ENCODE measurements around the gene DCLK2.

The DCLK2 gene

GRCh38 chr4:150089732-150090131 lies 11.5 kb downstream of the DCLK2 start:
- no peak for TF ChIP-seq FOXA1 (IDR thresholded peaks at IDR 0.05)
- no peak for TF ChIP-seq LEF1 (IDR thresholded peaks at IDR 0.05; ENCODE audit: borderline replicate concordance)
- no peak for TF ChIP-seq FOXM1 (IDR thresholded peaks at IDR 0.05; ENCODE audit: borderline replicate concordance)
- no peak for TF ChIP-seq ZNF384 (IDR thresholded peaks at IDR 0.05)
- TF ChIP-seq SUZ12 (IDR thresholded peaks at IDR 0.05), result no peak
- TF ChIP-seq TARDBP (IDR thresholded peaks at IDR 0.05), result no peak
- no peak for TF ChIP-seq SP1 (IDR thresholded peaks at IDR 0.05)
- TF ChIP-seq BHLHE40 (IDR thresholded peaks at IDR 0.05; ENCODE audit: borderline replicate concordance), result no peak
- POLR2A ChIA-PET, result no interaction called here
- CTCF ChIA-PET, result no interaction called here
- DNase-seq (ENCODE audit: extremely low spot score), result no peak

- ChIA-PET POLR2A (no interaction called here), CTCF (interaction anchor here (0.7 kb wide), 1 partner anchor 210 kb away, joined by 3 read pairs; no protein-coding TSS in a partner anchor)
- TF ChIP-seq FOXA1 (IDR thresholded peaks at IDR 0.05), result no peak
- no peak for TF ChIP-seq SUZ12 (IDR thresholded peaks at IDR 0.05)
- no peak for TF ChIP-seq CTBP1 (IDR thresholded peaks at IDR 0.05; ENCODE audit: borderline replicate concordance)
- no peak for TF ChIP-seq HDGF (IDR thresholded peaks at IDR 0.05; ENCODE audit: borderline replicate concordance)
- no peak for TF ChIP-seq NFRKB (IDR thresholded peaks at IDR 0.05)
- TF ChIP-seq ZNF384 (IDR thresholded peaks at IDR 0.05), result no peak
- no peak for TF ChIP-seq L3MBTL2 (conservative IDR thresholded peaks at IDR 0.05)
- TF ChIP-seq TARDBP (IDR thresholded peaks at IDR 0.05), result no peak
- no peak for TF ChIP-seq FOXK2 (IDR thresholded peaks at IDR 0.05)
- TF ChIP-seq ARNT (IDR thresholded peaks at IDR 0.05), result no peak
- no peak for TF ChIP-seq SP1 (IDR thresholded peaks at IDR 0.05)
- TF ChIP-seq ELF4 (IDR thresholded peaks at IDR 0.05), result no peak
- no peak for TF ChIP-seq PKNOX1 (IDR thresholded peaks at IDR 0.05)
- TF ChIP-seq FOXM1 (IDR thresholded peaks at IDR 0.05; ENCODE audit: borderline replicate concordance), result no peak
- DNase-seq (ENCODE audit: extremely low spot score), result no peak
Measured at GRCh38 chr4:150090836-150091235, 12.6 kb downstream of the DCLK2 start.

GRCh38 chr4:150094676-150095075 lies 16.4 kb downstream of the DCLK2 start:
- POLR2A ChIA-PET, result no interaction called here
- CTCF ChIA-PET, result no interaction called here
- TF ChIP-seq FOXM1 (IDR thresholded peaks at IDR 0.05; ENCODE audit: borderline replicate concordance) (no peak), HDGF (IDR thresholded peaks at IDR 0.05; ENCODE audit: borderline replicate concordance) (no peak), BHLHE40 (IDR thresholded peaks at IDR 0.05; ENCODE audit: borderline replicate concordance) (no peak), ARNT (IDR thresholded peaks at IDR 0.05) (no peak), LEF1 (IDR thresholded peaks at IDR 0.05; ENCODE audit: borderline replicate concordance) (no peak), TARDBP (IDR thresholded peaks at IDR 0.05) (no peak), SUZ12 (IDR thresholded peaks at IDR 0.05) (no peak), PKNOX1 (IDR thresholded peaks at IDR 0.05) (no peak), ELF4 (IDR thresholded peaks at IDR 0.05) (no peak), SP1 (IDR thresholded peaks at IDR 0.05) (no peak), ZNF384 (IDR thresholded peaks at IDR 0.05) (no peak)
- DNase-seq (ENCODE audit: extremely low spot score), result no peak

- ChIA-PET CTCF (no interaction called here), POLR2A (no interaction called here)
- TF ChIP-seq BHLHE40 (IDR thresholded peaks at IDR 0.05; ENCODE audit: borderline replicate concordance) (no peak), FOXA1 (IDR thresholded peaks at IDR 0.05) (no peak), ELF4 (IDR thresholded peaks at IDR 0.05) (no peak), FOXM1 (IDR thresholded peaks at IDR 0.05; ENCODE audit: borderline replicate concordance) (no peak), PKNOX1 (IDR thresholded peaks at IDR 0.05) (no peak)
- no peak for DNase-seq (ENCODE audit: extremely low spot score)
Measured at GRCh38 chr4:150096625-150097024, 18.4 kb downstream of the DCLK2 start.

GRCh38 chr4:150098214-150098613 lies 20.0 kb downstream of the DCLK2 start:
- TF ChIP-seq PKNOX1 (IDR thresholded peaks at IDR 0.05), result 0 out of 2 replicates have a peak, but pooled peaks have one; percentile 33
- TF ChIP-seq ARNT (IDR thresholded peaks at IDR 0.05), result no peak
- no peak for TF ChIP-seq FOXK2 (IDR thresholded peaks at IDR 0.05)
- no peak for DNase-seq (ENCODE audit: extremely low spot score)
- CTCF ChIA-PET, result no interaction called here
- POLR2A ChIA-PET, result no interaction called here

- CTCF ChIA-PET, result no interaction called here
- POLR2A ChIA-PET, result no interaction called here
Measured at GRCh38 chr4:150104404-150105027, 26.3 kb downstream of the DCLK2 start.

More at GRCh38 chr4:150104404-150105027, 26.3 kb downstream of the DCLK2 start:
- no peak for DNase-seq (ENCODE audit: extremely low spot score)
- TF ChIP-seq ARNT (IDR thresholded peaks at IDR 0.05), result no peak
- no peak for TF ChIP-seq ELF4 (IDR thresholded peaks at IDR 0.05)
- TF ChIP-seq LEF1 (IDR thresholded peaks at IDR 0.05; ENCODE audit: borderline replicate concordance), result no peak
- TF ChIP-seq SP1 (IDR thresholded peaks at IDR 0.05), result no peak
- TF ChIP-seq FOXM1 (IDR thresholded peaks at IDR 0.05; ENCODE audit: borderline replicate concordance), result no peak
- TF ChIP-seq NFRKB (IDR thresholded peaks at IDR 0.05), result no peak
- TF ChIP-seq ZNF384 (IDR thresholded peaks at IDR 0.05), result no peak
- no peak for TF ChIP-seq CTBP1 (IDR thresholded peaks at IDR 0.05; ENCODE audit: borderline replicate concordance)
- no peak for TF ChIP-seq SUZ12 (IDR thresholded peaks at IDR 0.05)
- no peak for TF ChIP-seq FOXA1 (IDR thresholded peaks at IDR 0.05)
- TF ChIP-seq BHLHE40 (IDR thresholded peaks at IDR 0.05; ENCODE audit: borderline replicate concordance), result no peak
- no peak for TF ChIP-seq FOXK2 (IDR thresholded peaks at IDR 0.05)
- TF ChIP-seq PKNOX1 (IDR thresholded peaks at IDR 0.05), result no peak
- no peak for TF ChIP-seq TARDBP (IDR thresholded peaks at IDR 0.05)
- no peak for TF ChIP-seq L3MBTL2 (conservative IDR thresholded peaks at IDR 0.05)

Measured in HEK293T (cell line).